NAMALWA (cell line): ENCODE results near the gene ARHGEF4.
A peak's percentile ranks its signal among the peaks of the same experiment; 100 is the strongest.

Source experiments
- DNase-seq: peaks from one replicate; pipeline ENCODE4 v3.0.0-alpha.2; 2015; ENCODE audit warnings: low spot score

The ARHGEF4 gene

DNA sequence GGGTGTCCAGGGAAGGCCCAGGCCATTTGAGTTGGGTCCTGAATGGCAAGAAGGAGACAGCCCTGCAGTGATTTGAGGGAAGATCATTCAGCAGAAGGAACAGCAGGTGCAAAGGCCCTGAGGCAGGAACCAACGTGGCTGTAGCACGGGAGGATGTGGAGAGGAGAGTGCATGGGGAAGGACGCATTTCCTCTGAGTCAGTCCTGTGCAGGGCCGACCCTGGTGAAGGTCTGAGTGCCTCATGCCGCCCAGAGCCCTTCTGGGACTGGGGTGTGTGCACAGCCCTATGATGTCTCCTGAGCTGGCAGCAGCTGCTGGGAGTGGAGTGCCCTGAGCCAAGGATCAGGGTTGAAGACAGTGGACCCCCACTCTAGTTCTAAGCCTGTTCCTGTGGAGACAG, 17.9 kb upstream of the ARHGEF4 start:
- DNase-seq = no peak

DNA sequence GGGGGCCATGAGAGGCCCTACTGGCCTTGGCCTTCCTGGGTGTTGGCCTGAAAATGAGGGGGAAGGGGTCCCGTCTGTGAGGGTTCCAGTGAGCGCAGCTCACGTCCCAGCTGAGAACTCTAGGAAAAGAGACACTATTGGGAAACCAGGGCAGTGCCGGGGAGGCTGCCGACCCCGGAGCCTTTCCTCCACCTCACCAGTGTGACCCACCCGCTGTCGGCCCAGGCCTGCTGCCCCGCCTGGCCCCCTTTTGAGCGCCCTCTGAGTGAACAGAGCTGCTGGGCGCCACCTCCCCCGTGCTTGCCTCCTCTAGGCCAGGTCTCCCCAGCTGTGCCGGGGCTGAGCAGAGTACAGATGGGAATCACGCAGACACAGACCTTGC, 17.5 kb upstream of the ARHGEF4 start:
- DNase-seq = no peak

DNA sequence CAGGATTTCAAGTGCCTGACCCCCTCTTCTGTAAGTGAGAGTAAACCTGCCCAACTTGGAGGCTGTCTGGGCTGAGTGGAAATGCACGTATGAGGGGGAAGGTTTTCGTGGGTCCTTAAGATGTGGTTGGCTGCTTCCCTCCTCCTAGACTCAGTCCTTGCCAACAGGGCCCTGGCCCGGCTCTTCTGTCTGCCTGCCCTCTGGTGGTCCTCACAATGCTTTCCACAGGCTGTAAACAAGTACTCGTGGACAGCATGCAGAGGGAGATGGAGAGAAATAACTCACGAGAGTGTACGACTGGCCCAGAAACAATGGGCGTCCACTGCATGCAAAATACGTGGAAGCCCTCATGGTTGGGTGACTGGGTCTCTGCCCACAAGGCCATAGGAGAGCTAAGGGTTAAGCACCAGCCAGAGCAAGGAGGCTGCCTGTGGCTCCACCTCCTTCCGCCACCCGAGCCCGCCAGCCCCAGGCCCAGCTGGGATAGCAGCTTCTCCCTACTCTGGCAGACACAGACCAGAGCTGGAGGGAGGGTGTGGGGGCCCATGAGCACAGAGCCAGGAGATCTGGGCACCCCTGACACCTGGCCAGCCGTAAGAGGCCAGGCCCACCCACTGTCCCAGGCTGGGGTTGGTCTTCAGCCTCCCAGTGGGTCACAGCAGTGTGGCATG, 17.0 kb upstream of the ARHGEF4 start:
- no peak for DNase-seq

DNA sequence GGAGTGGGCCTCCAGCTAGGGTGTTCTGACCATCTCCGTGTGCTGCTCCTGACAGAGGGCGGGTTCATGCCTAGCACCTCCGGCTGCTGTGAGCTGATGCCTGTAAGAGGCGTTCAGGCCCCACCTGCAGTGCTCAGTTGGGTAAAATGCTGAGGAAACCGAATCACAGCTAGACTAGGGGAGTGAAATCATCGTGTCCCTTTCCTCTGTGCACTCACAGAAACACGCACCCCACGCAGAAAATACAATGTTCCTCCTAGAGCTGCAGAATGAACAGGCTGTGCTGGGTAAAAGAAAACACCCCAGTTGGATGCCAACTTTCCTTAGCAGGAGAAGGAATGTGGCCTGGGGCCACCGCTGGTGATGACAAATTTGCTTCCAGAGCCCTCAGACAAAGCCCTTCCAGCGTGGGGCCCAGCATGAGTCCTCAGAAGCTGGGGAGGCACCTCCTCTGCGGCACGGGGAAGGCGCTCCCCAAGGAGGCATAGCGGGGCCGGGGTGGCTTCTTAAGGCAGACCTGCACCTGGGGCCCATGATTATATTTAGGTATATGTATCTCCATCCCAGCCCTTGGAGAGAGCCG, 16.3 kb upstream of the ARHGEF4 start:
- no peak for DNase-seq

DNA sequence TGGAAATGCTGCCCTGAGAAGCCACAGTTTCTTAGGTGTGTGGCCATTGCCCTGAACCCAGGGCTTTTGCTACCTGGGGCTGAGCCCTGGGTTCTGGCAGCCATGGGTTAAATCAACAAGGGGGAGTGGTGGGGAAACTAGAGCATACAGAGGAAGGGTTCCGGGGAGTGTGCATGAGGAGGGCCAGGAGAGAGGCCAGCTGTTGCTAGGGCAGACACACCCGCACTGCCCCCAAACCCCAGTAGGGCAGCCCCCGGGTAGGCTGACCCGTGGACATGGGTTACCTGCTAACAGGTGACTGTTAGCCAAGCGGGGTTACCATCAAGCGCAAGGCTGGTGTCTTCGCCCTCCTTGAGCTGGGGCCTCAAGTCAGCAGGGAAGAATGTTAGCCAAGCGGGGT, 14.8 kb upstream of the ARHGEF4 start:
- DNase-seq = no peak

DNA sequence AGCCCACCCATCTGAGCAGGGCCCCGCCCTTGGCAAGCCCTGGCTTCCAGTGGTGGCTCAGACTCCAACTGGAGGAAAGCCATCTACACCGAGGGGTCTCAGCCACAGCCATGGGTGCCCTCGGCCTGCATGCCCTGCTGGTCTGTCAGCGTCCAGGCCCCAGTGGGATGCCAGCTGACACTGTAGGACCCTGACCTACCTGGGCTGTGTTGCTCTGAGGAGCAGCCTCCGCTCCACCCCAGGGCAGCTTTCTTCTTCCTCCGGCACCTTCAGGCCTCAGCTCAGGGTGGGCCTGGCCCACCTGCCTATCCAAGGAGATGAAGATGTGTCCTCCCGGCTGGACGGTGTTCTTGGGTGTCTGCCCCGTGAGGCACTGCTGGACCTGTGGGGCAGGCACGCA, 13.9 kb upstream of the ARHGEF4 start:
- DNase-seq = no peak

DNA sequence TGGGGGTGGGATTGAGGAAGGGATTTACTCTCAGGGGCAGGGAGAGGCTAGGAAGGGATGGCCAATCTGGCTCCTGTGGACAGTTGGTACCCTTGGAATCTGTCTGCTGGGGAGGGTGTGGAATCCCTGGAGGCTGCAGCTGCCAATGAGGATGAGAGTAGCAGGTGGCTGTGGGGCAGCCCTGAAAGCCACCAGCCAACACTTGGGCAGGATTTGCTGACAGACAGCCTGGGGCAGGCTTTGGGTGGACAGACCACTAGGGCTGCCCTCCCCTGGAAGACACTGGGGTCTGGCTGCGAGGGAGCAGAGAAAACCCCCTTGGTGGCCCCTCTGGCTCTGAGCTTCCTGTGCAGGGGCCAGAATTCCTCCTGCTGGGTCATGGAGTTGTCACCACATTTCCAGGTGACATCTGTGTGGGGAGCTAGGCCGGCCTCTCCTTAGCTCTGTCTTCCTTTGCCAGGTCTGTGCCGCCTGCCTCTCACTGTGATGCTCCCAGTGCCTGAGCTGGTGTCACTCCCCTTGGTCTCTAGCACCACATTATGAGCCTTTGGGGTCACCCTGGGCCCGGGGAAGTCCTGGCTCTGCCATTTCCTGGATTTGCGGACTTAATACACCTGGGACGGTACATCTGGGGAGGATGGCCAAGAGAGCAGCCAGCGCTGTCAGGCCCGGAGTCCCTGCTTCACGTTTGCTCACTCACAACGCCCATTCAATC, 13.4 kb upstream of the ARHGEF4 start:
- DNase-seq = no peak

DNA sequence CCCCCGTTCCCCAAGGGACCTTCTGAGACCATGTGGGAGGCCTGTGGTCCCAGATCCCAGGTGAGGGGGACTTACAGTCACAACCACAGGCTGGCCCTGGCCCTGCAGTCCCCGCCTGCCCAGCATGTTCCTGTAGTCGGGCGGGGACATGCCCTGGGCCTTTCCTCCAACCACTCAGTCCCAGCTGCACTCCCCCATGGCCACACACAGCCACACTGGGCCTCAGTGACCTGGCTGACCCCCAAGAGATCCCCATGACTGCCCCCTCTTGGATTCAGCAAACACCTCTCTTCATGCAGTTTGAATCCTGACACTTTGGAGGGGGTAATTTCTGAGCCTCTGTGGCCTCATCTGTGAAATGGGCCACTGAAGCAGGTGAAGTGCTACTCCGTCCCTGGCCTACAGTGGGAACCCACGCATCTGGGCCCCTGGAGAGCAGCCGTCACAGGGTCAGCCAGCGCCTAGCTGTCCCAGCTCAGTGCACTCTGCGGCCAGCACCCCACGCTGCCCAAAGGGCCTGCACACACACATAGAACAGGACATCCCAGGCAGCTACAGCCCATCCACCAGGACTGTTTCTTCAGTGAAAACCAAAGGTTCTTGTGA, 12.7 kb upstream of the ARHGEF4 start:
- no peak for DNase-seq

DNA sequence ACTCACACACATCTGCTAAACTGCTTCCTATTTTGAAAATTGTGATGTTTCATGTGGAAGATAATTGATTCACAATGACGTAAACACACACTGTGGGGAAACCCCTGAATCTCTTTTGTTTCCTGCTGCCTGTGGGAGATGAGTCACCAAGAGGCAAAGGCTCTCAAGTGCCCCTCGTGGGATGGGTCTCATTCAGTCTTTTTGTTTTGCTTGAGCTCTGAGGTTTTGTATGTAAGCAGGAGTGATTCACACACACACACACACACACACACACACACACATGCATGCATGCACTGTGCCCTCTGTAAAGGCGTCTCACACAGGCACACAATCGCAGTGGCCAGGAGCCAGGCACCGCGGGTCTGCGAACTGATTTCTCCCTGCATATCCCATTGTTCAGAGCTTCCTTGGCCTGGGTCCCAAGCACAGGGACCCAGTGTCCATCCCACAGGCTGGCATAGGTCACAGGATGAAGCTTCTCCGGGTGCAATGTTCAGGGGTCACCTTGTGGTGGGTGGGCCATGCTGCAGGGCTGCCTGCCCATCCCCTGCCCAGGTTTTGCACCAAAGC, 12.1 kb upstream of the ARHGEF4 start:
- DNase-seq = peak; percentile 62

DNA sequence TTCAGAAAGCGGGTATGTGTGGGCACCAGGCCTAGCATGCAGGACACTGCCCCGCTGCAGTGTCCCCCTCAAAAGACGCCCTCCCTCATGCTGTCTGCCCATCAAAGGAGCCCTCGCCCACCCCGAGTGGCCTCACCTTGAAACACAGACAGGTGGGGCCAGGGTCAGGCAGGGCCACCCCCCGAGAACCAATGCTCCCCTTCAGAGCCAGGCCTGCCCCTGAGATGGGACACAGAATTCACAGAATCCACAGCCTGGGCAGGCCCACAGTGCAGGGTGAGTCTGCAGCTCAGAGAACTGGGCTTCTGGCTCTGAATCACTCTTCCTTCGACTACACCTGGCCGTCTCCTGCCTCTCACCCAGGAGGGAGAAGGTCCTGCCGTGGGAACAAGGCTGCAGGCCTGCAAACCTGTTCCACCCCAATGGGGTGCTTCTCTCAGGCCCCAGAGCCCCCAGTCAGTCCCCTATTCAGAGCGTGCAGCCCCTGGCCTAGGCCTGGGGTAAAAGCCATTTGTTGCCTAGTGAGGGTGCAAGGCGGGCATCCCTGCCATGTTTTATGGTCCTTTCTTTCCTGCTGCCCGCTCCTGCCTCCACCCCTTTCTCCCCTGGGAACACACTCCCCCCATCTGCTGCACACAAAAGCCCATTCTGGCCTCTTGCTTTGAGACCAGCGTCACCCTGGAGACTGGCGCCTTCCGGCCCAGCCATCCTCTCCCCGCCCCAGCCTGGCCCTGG, 11.3 kb upstream of the ARHGEF4 start:
- DNase-seq = no peak

DNA sequence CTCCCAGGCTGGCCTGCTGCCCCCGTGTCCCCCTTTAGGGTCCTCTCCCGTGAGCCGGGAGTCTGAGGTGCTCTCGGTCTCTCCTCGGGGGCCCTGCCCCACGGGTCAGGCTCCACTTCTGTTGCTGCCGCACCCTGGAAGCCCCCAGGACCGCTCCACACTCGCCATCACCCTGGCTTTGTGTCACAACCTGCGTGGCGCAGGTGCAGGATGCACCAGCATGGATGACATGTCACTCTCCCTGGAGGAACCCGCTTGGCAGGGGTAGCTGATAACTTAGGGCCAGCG, 10.8 kb upstream of the ARHGEF4 start:
- DNase-seq = no peak

DNA sequence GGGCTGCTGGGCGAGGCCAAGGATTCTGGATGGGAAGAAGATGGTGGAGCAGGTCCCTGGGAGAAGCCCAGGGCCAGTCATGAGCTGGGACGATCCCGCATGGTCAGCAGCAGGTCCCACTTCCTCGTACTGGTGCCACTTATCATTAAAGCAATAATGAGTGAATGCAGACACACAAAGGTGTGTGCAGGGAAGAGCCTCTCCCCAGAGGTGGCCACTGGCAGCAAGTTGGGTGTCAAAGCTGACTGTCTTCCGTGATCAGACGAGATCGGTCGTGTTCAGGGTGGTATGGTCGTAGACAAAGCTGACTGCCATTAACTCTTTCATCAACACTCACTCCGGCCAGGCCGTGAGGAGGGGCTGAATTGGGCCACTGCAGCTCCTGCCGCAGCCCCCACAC, 10.3 kb upstream of the ARHGEF4 start:
- no peak for DNase-seq

DNA sequence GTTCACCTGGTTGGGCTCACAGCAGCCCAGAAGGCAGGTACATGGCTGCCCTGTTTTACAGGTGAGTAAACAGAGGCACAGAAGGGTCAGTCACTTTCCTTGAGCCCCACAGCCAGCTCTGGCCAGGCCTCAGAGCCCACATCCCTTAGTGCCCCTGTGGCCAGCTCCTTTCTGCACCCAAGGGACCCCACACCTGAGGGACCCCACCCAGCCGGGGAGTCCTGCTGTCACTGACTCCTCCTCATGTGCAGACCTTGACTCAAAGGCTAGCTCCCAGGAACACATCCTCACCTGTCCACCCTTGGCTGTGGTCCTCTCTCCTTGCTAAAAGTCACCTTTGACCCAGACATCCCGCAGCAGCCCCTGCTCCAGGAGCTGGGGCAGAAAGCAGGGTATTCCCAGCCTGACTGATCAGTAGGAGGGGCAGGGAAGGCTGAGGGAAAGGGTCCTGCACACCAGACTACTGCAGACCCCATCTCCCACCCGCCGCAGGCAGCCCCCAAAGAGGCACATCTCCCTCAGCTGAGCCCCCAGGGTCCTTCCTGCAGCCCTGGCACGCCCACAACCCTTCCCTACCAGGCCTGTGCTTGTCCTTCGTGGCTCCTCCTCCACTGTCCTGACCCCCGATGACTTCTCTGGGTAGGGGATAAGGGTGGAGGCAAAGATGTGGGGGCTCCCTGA, 9.8 kb upstream of the ARHGEF4 start:
- DNase-seq = no peak

DNA sequence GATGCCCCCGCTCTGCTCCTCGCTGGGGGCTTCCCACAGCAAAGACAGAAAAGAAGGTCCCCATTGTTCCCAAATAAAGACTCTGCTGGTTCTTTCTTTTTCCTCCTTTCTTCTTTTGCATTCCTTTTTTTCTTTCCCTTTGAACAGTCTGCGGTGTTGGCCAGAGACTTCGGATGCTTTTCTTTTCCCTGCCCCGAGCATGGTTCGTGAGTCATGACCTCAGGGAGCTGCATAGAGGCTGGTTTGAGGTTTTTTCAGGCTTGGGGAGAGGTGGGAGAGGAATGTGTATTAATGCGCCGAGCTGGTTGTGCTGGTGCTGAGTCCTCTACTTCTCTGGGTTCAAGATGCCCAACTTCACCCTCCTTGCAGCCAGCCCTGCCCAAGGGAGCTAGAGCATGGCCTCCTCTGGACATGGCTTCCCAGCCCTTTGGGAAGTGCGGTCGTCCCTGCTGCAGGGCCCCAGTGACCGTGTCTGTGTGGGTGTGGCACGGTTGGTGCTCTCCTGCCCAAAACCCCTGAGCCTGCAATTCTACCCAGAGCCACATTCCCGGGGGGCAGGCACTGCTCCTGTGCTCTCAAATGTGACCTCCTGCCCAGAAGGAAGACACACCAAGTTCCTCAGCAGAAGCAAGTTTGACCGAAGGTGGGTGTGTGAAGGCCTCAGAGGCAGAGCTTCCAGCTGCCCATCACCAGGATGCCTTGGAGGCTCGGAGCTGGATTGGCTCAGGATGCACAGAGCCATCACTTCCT, 9.0 kb upstream of the ARHGEF4 start:
- no peak for DNase-seq

DNA sequence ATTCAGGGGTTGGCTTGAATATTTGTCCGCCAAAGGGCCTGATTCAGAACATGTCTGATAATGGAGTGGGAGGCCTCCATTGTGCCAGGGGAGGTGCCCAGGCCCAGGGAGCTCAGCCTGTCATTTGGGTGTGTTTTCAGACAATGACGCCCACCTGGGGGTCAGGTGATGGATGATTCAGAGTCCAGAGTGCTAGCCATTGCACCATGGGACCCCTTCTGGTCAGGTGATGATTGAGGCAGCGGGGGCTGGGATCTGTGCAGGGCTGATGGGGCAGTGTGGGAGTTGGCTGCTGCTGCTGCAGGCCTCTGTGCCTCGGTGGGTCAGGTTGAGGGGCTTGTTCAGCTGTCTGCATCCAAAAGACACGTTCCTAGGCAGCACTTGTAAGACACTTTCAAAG, 8.3 kb upstream of the ARHGEF4 start:
- DNase-seq = no peak

DNA sequence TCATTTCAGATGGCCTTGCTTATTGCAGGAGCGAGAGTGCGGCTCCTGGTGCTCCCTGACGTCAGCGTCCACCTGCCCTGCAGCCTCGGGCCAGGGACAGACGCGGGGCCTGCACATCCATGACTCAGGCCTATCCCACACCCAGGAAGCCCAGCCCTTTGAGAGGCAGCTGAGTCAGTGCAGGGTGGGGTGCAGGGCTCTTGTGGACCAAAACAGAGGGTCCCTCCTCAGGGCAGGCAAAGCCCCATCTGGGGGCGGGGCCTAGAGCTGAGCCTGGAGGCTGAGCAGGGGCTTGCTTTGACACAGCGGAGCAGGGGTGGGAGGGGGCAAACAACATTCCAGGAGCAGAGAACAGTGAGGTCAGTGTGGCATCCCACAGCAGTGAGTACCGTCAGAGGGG, 7.7 kb upstream of the ARHGEF4 start:
- DNase-seq = no peak

DNA sequence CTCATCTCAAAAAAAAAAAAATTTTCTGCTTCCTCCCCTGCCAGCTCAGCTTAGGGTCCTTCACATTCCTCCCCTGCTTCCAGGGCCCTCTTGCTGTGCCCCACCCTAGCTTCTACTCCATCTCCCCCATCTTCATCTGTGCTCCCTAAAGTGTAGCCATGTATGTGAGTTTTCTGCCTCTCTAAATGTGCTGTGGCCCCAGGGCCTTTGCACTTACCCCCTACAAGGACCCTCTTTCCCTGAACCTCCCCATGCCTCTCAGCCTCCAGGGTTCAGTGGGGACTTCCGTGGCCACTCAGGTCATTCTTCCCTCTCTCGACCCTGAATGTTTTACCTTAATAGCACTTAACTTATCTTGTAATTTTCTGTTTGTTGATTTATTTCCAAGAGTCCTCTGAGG, 6.2 kb upstream of the ARHGEF4 start:
- DNase-seq = no peak

DNA sequence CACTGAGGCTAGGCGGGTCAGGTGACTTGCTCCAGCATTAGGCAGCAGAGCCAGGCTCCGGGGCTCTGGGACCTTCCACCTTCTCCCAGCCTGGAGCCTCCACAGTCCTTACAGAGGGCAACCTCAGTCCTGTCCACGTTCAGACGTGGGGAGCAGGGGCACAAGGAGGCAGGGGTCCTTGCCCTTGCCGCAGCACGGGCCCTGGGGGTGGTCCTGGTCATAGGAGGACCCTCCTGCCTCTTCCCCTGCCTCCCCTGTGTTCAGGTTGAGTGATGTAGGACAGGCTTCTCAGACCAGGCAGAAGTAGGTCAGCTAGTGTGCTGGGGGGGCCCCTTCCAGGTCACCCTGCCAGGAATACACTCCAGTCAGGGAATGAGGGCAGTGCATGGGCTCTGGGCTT, 5.4 kb upstream of the ARHGEF4 start:
- DNase-seq = no peak

DNA sequence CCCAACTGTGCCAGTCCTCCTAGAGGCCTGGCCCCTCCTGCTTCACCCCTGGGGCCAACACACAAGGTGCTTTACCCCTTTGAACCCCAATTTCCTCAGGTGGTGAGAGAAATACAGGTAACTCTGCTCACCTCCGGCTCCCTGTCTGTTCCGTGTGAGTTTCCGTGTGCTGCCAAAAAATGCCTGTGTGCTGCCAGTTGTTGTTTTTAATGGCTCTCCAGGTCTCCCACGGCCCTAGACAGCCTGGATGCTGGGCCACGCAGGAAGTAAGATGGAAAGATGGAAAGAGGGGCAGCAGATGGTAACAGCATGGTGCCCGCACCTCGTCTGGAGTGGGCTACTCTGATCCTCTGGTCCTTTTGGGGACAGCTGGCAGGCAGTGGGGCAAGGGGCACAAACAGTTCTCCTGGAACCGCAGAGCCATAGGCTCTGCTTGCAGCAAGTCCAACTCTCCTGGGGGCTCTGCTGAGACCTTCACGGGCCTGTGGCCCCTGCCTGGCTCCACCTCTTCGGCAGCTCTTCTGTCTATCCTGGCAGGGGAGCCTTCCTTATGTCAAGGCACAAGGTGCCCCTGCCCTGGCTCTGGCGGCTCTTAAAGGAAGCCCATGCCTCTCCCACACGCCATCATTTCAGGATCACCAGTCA, 4.3 kb upstream of the ARHGEF4 start:
- DNase-seq = no peak

DNA sequence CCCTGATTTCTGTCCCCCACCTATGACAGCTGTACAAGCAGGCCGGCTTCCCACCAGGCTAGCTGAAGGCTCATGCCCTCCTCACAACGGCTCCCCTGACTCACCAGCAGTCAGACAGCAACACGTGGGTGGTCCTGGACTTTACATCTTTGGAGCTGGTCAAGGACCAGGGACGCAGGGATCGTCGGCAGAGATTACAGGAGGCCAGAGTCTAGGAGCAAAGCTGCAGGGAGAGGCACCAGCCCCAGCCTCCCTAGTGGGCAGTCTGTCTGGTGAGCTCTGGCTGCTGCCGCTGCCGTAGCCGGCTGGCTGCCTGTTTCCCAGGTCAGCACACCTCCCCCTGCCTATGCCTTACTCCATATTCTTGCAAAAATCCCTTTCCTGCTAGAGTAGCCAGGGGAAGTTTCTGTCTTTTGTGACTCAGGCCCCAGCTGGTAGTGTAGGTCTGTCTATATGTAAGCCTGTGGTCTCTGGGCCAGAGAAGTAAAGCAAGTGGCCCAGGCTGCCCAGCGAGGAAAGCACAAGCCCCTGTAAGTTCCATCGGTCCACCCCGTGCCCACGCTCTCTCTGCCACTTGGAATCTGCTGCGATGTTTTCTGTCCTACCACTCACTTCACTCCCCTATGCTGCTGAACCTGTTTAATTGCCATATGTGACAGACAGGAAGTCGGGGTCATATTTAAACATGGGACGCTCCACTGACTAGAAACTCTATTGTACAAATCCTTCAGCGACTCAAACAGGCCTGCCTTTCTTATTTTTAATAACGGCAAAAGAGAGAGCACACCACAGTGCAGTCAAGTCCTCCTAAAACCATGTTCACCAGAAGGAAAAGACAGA, 2.4 kb upstream of the ARHGEF4 start:
- no peak for DNase-seq
